ENCODE results near the gene SIAH3. TPM values are rescaled to one million over a fixed set of nuclear protein-coding genes. Genes with fewer than 3 reads are reported as not detected.

Gene SIAH3
- total RNA-seq, 2 experiments from 2014 or later: 0.07 to 0.11 TPM

DNA sequence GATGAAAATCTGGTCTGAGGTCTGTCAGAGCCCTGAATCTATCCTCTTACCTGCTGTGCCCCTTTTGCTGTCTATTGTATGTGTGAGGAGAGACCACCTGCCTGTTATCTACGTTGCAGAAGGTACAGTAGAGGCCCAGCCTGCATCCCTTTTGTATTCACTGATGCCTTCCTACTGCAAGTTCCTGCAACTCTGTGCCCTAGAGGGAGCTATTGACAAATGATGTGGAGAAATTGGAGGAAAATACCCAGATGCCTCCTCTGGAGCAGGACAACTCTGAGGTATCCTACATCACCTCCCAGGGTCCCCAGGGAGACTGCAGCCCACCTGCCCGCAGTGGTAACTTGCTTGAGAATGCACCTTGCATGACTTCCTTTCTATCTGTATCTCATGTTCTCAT, 33.7 kb downstream of the SIAH3 start:
- H3K4me3 Mint-ChIP-seq: no peak overlapping the region
- TF ChIP-seq, protein P1, sequence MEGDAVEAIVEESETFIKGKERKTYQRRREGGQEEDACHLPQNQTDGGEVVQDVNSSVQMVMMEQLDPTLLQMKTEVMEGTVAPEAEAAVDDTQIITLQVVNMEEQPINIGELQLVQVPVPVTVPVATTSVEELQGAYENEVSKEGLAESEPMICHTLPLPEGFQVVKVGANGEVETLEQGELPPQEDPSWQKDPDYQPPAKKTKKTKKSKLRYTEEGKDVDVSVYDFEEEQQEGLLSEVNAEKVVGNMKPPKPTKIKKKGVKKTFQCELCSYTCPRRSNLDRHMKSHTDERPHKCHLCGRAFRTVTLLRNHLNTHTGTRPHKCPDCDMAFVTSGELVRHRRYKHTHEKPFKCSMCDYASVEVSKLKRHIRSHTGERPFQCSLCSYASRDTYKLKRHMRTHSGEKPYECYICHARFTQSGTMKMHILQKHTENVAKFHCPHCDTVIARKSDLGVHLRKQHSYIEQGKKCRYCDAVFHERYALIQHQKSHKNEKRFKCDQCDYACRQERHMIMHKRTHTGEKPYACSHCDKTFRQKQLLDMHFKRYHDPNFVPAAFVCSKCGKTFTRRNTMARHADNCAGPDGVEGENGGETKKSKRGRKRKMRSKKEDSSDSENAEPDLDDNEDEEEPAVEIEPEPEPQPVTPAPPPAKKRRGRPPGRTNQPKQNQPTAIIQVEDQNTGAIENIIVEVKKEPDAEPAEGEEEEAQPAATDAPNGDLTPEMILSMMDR (IDR thresholded peaks at IDR 0.05): no peak
- ATAC-seq: no peak
- ChIA-PET POLR2A (no interaction called here), CTCF (no interaction called here)
- no peak overlapping the region for H3K27ac Mint-ChIP-seq
- H3K9me3 Mint-ChIP-seq: no peaks in the 10 kb centered on the region
- no peaks in the 10 kb centered on the region for H3K27me3 Mint-ChIP-seq
- no peaks in the 10 kb centered on the region for H3K4me1 Mint-ChIP-seq (ENCODE audit: low read depth)
- intact Hi-C loops (cut with micrococcal nuclease): no loop called here
- H3K36me3 Mint-ChIP-seq (ENCODE audit: low read depth): no peaks in the 10 kb centered on the region
- DNase-seq: no peak

DNA sequence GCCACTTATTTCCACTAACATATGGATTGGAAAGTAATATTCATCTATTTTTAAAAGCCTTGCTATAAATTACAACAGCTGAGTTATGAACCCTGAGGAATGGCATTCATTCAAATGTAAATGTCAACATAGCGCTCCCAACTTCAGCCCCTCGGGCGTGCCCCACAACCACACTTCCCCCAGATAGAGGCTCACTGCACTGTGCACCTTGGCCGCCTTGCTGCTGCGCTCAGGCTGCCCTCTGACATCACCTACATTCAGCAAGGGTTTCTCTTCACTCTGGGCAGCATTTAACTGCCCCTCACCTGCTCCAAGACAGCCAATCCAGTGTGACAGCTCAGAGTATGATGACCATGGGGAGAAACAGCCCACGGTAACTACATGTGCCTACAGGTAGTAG, 35.1 kb downstream of the SIAH3 start:
- no peaks in the 10 kb centered on the region for H3K9me3 Mint-ChIP-seq
- POLR2A ChIA-PET: interaction anchor here (0.6 kb wide), 1 partner anchor 107 kb away, joined by 3 read pairs; no protein-coding TSS in a partner anchor
- H3K4me1 Mint-ChIP-seq (ENCODE audit: low read depth): no peaks in the 10 kb centered on the region
- intact Hi-C loops (cut with micrococcal nuclease): no loop called here
- no peak overlapping the region for H3K4me3 Mint-ChIP-seq
- H3K27ac Mint-ChIP-seq: no peak overlapping the region
- ATAC-seq: no peak
- CTCF ChIA-PET: interaction anchor here (0.7 kb wide), 1 partner anchor 10 kb away, joined by 3 read pairs; no protein-coding TSS in a partner anchor
- no peak for DNase-seq
- H3K36me3 Mint-ChIP-seq (ENCODE audit: low read depth): no peaks in the 10 kb centered on the region
- TF ChIP-seq, protein P1 (IDR thresholded peaks at IDR 0.05): no peak
- H3K27me3 Mint-ChIP-seq: no peaks in the 10 kb centered on the region

DNA sequence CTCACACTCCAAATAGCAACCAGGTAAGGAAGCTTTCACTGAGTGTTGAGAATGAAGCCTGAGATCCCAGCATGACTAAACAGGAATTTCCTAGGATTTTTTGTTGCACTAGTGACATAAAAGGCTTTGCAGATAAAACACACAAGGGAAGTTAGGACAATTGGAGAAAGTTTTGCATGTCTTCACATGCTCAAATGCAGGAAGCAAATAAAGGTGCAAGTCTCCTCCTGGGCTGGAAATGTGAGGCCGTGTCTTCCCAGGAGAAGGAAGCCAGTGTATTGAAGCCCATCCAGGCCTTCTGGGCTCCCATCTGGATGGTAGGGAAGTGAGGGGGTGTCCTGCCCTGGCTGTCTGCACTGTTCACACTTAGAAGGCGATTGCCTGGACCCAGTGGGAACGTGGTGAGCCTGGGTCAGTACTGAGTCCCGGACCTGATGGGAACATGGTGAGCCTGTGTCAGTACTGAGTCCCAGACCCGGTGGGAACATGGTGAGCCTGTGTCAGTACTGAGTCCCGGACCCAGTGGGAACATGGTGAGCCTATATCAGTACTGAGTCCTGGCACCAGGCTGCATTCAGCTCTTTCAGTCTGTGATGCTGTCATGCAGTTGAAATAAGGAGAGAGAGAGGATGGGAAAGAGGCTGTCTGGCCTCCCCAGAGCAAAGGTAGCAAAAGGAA, 38.7 kb downstream of the SIAH3 start:
- no peaks in the 10 kb centered on the region for H3K9me3 Mint-ChIP-seq
- ATAC-seq (no peak), DNase-seq (no peak)
- H3K4me3 Mint-ChIP-seq: no peak overlapping the region
- no peak overlapping the region for H3K27ac Mint-ChIP-seq
- H3K36me3 Mint-ChIP-seq (ENCODE audit: low read depth): no peaks in the 10 kb centered on the region
- H3K4me1 Mint-ChIP-seq (ENCODE audit: low read depth): peaks cover 4% of the 10 kb centered on the region
- ChIA-PET CTCF (no interaction called here), POLR2A (interaction anchor here (0.8 kb wide), 1 partner anchor 11 kb away, joined by 3 read pairs; no protein-coding TSS in a partner anchor)
- intact Hi-C loops (cut with micrococcal nuclease): no loop called here
- TF ChIP-seq, protein P1 (IDR thresholded peaks at IDR 0.05): no peak
- no peaks in the 10 kb centered on the region for H3K27me3 Mint-ChIP-seq

DNA sequence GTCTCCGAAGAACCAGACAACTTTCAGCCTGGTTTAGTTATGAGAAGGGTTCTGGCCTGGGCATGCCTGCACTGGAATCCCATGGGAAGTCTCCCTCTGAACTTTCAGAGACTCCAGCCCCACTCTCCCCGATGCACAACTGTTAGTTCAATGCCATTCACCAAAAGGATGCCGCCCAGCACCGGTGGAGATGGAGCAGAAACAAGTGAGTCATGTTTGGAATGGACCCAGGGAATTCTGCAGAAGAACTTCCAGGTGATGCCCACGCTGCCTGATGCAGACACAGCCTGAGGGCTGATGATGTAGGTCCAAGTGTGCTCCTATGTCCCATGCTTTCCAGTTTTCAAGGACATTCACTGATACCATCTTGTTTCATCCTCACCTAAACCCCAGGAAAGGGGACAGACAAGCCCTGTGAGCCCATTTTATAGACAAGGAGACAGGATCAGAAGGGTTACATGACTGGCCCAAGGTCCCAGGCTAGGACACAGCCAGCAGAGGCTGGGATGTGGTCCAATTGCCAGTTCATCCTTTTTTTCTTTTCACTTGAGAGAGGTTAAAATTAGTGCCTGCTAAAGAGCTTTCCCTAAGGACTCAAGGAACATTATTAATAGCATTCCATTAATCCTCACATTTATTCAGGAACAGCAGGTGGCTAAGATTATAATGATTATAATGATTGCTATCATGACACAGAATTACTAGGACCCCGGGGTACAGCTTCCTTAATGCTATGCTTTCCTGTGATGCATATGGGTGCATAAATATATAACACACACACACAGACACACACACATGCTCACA, 39.5 kb downstream of the SIAH3 start:
- no peak overlapping the region for H3K27ac Mint-ChIP-seq
- no peak overlapping the region for H3K4me3 Mint-ChIP-seq
- TF ChIP-seq, protein P1 (IDR thresholded peaks at IDR 0.05): no peak
- CTCF ChIA-PET: no interaction called here
- intact Hi-C loops (cut with micrococcal nuclease): no loop called here
- no peaks in the 10 kb centered on the region for H3K36me3 Mint-ChIP-seq (ENCODE audit: low read depth)
- ATAC-seq: no peak
- no peaks in the 10 kb centered on the region for H3K27me3 Mint-ChIP-seq
- peaks cover 4% of the 10 kb centered on the region for H3K4me1 Mint-ChIP-seq (ENCODE audit: low read depth)
- no peak for DNase-seq
- no peaks in the 10 kb centered on the region for H3K9me3 Mint-ChIP-seq
- POLR2A ChIA-PET: no interaction called here

Measured in activated CD8-positive, alpha-beta T cell treated with anti-CD3 and anti-CD28 coated beads for 36 hours (primary cell).